Measurements from ENCODE around the gene SHISA5.

GRCh38 chr3:48451270-48451669 lies 52.7 kb downstream of the SHISA5 start:
- no peak for TF ChIP-seq CTCF (IDR thresholded peaks at IDR 0.05)
- TF ChIP-seq POLR2A (IDR thresholded peaks at IDR 0.05), result no peak
- no peak for TF ChIP-seq EP300 (IDR thresholded peaks at IDR 0.05)

All from ovary (tissue), 3 donors.